CD4-positive, alpha-beta T cell treated with Interleukin-21 for 1 hour (primary cell): ENCODE data around the gene HIGD1A.

Source experiments
- DNase-seq: peaks from one replicate; pipeline ENCODE4 v3.0.0-alpha.2; 2020

Gene HIGD1A

GRCh38 chr3:42751609-42752008, 52.7 kb downstream of the HIGD1A start:
- no peak for DNase-seq

- no peak for DNase-seq
Observed at GRCh38 chr3:42750834-42751233, 53.5 kb downstream of the HIGD1A start.

GRCh38 chr3:42749753-42750231, 54.5 kb downstream of the HIGD1A start:
- DNase-seq = peak; percentile 20

GRCh38 chr3:42749025-42749752, 55.1 kb downstream of the HIGD1A start:
- no peak for DNase-seq

- DNase-seq = peak; percentile 42
Observed at GRCh38 chr3:42747581-42747980, 56.7 kb downstream of the HIGD1A start.

GRCh38 chr3:42746455-42747450, 57.5 kb downstream of the HIGD1A start:
- DNase-seq = no peak

GRCh38 chr3:42745776-42746454, 58.4 kb downstream of the HIGD1A start:
- no peak for DNase-seq

- no peak for DNase-seq
Observed at GRCh38 chr3:42745291-42745745, 59.0 kb downstream of the HIGD1A start.

- DNase-seq = no peak
Observed at GRCh38 chr3:42743204-42743995, 60.9 kb downstream of the HIGD1A start.

- DNase-seq = no peak
Observed at GRCh38 chr3:42742688-42743087, 61.6 kb downstream of the HIGD1A start.

GRCh38 chr3:42742259-42742658, 62.0 kb downstream of the HIGD1A start:
- no peak for DNase-seq

- DNase-seq = no peak
Observed at GRCh38 chr3:42741796-42742195, 62.5 kb downstream of the HIGD1A start.

GRCh38 chr3:42739401-42740158, 64.7 kb downstream of the HIGD1A start:
- DNase-seq = no peak

- no peak for DNase-seq
Observed at GRCh38 chr3:42736531-42736930, 67.8 kb downstream of the HIGD1A start.

GRCh38 chr3:42736081-42736480, 68.2 kb downstream of the HIGD1A start:
- no peak for DNase-seq

GRCh38 chr3:42735615-42736014, 68.7 kb downstream of the HIGD1A start:
- DNase-seq = no peak

- no peak for DNase-seq
Observed at GRCh38 chr3:42735019-42735418, 69.3 kb downstream of the HIGD1A start.

- DNase-seq = no peak
Observed at GRCh38 chr3:42734263-42734860, 69.9 kb downstream of the HIGD1A start.

GRCh38 chr3:42733501-42734262, 70.6 kb downstream of the HIGD1A start:
- no peak for DNase-seq
